ENCODE results near the gene FAAP100. TPM values are rescaled to one million over a fixed set of nuclear protein-coding genes. Genes with fewer than 3 reads are reported as not detected.

Gene FAAP100
- total and polyA plus RNA-seq, 9 donors: 0.77 to 29.1 (median 25.0) TPM

DNA sequence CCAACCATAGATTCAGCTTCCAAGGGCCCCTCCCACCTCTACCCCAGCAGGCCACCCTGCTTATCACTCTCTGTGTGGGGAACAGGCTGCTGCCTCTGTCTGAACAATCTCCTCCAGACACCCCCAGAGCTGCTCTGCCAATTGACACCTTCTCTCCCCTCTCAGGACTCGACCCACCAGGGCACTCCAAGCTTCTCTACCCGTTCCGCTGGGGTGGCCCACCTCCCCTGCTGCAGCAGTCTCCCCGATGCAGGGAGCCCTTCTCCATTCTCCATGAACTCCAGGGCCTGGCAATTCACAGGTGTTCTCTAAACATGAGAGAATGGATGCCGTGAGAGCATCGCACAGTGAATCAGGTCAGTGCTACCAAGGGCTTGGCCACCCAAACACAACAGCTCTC, 28.3 kb upstream of the FAAP100 start:
- Histone ChIP-seq H3K36me3 (no peaks in the 10 kb centered on the region), H3K4me1 (ENCODE audit: insufficient read depth) (peaks cover 11% of the 10 kb centered on the region), H3K4me3 (no peak overlapping the region), H3K9me3 (no peaks in the 10 kb centered on the region), H3K27ac (no peak overlapping the region), H3K27me3 (no peaks in the 10 kb centered on the region)
- no peak for DNase-seq
- WGBS, 3 donors: 89 to 95% (median 95%) methylated on average over 6 of the region's 6 CpGs
- TF ChIP-seq, protein P1, sequence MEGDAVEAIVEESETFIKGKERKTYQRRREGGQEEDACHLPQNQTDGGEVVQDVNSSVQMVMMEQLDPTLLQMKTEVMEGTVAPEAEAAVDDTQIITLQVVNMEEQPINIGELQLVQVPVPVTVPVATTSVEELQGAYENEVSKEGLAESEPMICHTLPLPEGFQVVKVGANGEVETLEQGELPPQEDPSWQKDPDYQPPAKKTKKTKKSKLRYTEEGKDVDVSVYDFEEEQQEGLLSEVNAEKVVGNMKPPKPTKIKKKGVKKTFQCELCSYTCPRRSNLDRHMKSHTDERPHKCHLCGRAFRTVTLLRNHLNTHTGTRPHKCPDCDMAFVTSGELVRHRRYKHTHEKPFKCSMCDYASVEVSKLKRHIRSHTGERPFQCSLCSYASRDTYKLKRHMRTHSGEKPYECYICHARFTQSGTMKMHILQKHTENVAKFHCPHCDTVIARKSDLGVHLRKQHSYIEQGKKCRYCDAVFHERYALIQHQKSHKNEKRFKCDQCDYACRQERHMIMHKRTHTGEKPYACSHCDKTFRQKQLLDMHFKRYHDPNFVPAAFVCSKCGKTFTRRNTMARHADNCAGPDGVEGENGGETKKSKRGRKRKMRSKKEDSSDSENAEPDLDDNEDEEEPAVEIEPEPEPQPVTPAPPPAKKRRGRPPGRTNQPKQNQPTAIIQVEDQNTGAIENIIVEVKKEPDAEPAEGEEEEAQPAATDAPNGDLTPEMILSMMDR (IDR thresholded peaks at IDR 0.05): no peak
- TF ChIP-seq POLR2A (IDR thresholded peaks at IDR 0.05) (no peak), EP300 (IDR thresholded peaks at IDR 0.05) (no peak)
- intact Hi-C loops (cut with DNase I): no loop called here

DNA sequence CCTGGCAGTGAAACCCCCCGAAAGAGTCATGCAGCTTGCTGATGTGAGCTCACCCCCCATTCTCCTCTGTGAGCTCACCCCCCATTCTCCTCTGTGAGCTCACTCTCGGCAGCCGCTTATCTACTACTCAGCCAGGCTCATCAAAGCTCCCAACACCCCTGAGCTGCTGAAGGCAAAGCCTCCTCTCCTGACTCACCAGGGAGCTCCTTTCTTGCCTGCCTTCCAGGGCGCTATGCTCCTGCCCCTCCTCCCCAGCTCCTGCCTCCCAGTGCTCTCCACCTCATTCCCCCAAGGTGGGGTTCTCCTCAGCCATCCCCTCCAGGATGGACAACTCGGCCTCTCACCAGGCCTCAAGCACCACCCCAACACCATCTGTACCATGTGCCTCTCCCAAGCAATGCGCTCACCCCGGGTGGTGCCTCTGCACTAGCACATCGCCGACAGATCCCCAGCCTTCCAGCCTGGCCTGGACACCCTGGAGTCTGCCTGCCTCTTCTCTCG, 27.7 kb upstream of the FAAP100 start:
- 85 to 91% (median 87%) methylated on average over 10 of the region's 10 CpGs for WGBS, 3 donors
- no peak overlapping the region for H3K27ac ChIP-seq
- H3K4me1 ChIP-seq (ENCODE audit: insufficient read depth): peaks cover 11% of the 10 kb centered on the region
- no peaks in the 10 kb centered on the region for H3K27me3 ChIP-seq
- no peak for DNase-seq
- H3K4me3 ChIP-seq: no peak overlapping the region
- H3K36me3 ChIP-seq: no peaks in the 10 kb centered on the region
- no peaks in the 10 kb centered on the region for H3K9me3 ChIP-seq
- intact Hi-C loops (cut with DNase I): no loop called here
- TF ChIP-seq, protein P1 (IDR thresholded peaks at IDR 0.05): no peak
- TF ChIP-seq EP300 (IDR thresholded peaks at IDR 0.05): no peak
- TF ChIP-seq POLR2A (IDR thresholded peaks at IDR 0.05): no peak

DNA sequence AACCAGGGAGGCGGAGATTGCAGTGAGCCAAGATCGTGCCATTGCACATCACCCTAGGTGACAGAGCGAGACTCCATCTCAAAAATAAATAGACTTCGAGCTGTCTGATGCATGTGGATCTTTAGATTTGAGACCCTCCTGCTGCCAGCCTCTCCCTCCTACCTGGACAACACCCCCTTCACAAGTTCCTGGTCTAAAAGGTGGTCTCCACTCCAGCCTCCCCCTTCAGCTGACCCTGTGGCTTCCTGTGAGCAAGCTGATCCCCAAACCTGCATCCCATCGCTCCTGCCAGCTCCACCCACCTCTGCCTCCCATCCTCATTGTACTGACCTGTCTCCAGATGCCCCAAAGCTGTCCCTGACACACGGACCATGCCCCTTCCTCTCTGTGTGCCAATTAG, 27.1 kb upstream of the FAAP100 start:
- TF ChIP-seq, protein P1 (IDR thresholded peaks at IDR 0.05): no peak
- TF ChIP-seq POLR2A (IDR thresholded peaks at IDR 0.05): no peak
- TF ChIP-seq EP300 (IDR thresholded peaks at IDR 0.05): no peak
- WGBS, 3 donors: 94 to 96% (median 94%) methylated on average over 6 of the region's 6 CpGs
- Histone ChIP-seq H3K27ac (no peak overlapping the region), H3K27me3 (no peaks in the 10 kb centered on the region), H3K4me1 (ENCODE audit: insufficient read depth) (peaks cover 11% of the 10 kb centered on the region), H3K9me3 (no peaks in the 10 kb centered on the region), H3K36me3 (no peaks in the 10 kb centered on the region), H3K4me3 (no peak overlapping the region)
- no peak for DNase-seq
- intact Hi-C loops (cut with DNase I): no loop called here

DNA sequence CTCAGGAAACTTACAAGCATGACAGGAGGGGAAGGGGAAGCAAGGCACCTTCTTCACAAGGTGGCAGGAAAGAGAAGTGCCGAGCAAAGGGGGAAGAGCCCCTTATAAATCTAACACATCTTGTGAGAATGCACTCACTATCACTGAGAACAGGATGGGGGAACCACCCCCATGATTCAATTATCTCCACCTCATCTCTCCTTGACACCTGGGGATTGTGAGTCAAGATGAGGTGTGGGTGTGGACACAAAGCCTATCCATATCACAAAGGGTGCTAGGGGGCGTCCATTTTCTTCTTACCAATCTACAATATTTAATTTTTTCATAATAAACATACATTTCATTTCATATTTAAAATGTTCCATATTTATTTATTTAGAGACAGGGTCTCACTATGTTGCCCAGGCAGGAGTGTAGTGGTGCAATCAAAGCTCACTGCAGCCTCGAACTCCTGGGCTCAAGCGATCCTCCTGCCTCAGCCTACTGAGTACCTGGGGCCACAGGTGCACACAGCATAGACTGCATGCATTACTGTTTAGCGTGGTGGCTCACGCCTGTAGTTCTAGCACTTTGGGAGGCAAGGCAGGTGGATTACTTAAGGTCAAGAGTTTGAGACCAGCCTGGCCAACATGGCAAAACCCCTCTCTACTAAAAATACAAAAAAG, 26.5 kb upstream of the FAAP100 start:
- Histone ChIP-seq H3K4me1 (ENCODE audit: insufficient read depth) (peaks cover 11% of the 10 kb centered on the region), H3K27ac (no peak overlapping the region), H3K9me3 (no peaks in the 10 kb centered on the region), H3K36me3 (no peaks in the 10 kb centered on the region), H3K27me3 (no peaks in the 10 kb centered on the region), H3K4me3 (no peak overlapping the region)
- intact Hi-C loops (cut with DNase I): no loop called here
- TF ChIP-seq POLR2A (IDR thresholded peaks at IDR 0.05) (no peak), EP300 (IDR thresholded peaks at IDR 0.05) (no peak)
- TF ChIP-seq, protein P1 (IDR thresholded peaks at IDR 0.05): no peak
- DNase-seq: no peak
- 91 to 95% (median 95%) methylated on average over 6 of the region's 6 CpGs for WGBS, 3 donors

All from ovary (tissue), 9 donors.